WTC11 (cell line): ENCODE data around the gene GNG14.

Source experiments
- ATF3 ChIP-seq: sonication (generic); formaldehyde crosslinking; conservative IDR thresholded peaks from 2 replicates; pipeline ENCODE4 v1.8.1; 2022; ENCODE audit warnings: mild to moderate bottlenecking, missing genetic modification reagents
- CREB1 ChIP-seq: sonication (generic); formaldehyde crosslinking; IDR thresholded peaks from 2 replicates; pipeline ENCODE4 v1.8.0; 2023; ENCODE audit warnings: mild to moderate bottlenecking, missing genetic modification reagents
- CREM ChIP-seq: sonication (generic); formaldehyde crosslinking; IDR thresholded peaks from 2 replicates; pipeline ENCODE4 v1.8.1; 2022; ENCODE audit warnings: mild to moderate bottlenecking, missing genetic modification reagents, moderate library complexity
- CTCF ChIP-seq: fragments of 200-600 bp; IDR thresholded peaks from 2 replicates; pipeline ENCODE4 v1.8.0; 2022; ENCODE audit warnings: antibody characterized with exemption
- ESRRA ChIP-seq: sonication (generic); formaldehyde crosslinking; IDR thresholded peaks from 2 replicates; pipeline ENCODE4 v1.8.1; 2022; ENCODE audit warnings: mild to moderate bottlenecking, missing genetic modification reagents, borderline replicate concordance
- NFYB ChIP-seq: sonication (generic); formaldehyde crosslinking; conservative IDR thresholded peaks from 2 replicates; pipeline ENCODE4 v1.8.0; 2022; ENCODE audit warnings: low read depth, missing genetic modification reagents
- NR2C2 ChIP-seq: sonication (generic); formaldehyde crosslinking; IDR thresholded peaks from 2 replicates; pipeline ENCODE4 v1.8.0; 2022; ENCODE audit warnings: mild to moderate bottlenecking, missing genetic modification reagents
- SP1 ChIP-seq: sonication (generic); formaldehyde crosslinking; conservative IDR thresholded peaks from 2 replicates; pipeline ENCODE4 v1.8.1; 2022; ENCODE audit warnings: missing genetic modification reagents
- TF ChIP-seq, protein P1 (sequence below): sonication (generic); formaldehyde crosslinking; IDR thresholded peaks from 2 replicates; pipeline ENCODE4 v1.8.0; 2022; ENCODE audit warnings: mild to moderate bottlenecking, missing genetic modification reagents

- TF ChIP-seq CREB1 = no peak
- no peak for TF ChIP-seq CTCF
- TF ChIP-seq, protein P1, sequence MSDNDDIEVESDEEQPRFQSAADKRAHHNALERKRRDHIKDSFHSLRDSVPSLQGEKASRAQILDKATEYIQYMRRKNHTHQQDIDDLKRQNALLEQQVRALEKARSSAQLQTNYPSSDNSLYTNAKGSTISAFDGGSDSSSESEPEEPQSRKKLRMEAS = no peak
- no peak for TF ChIP-seq CREM
- no peak for TF ChIP-seq NFYB
- no peak for TF ChIP-seq SP1 (CRISPR knock-in tag)
- TF ChIP-seq ATF3 = no peak
- no peak for TF ChIP-seq NR2C2 (CRISPR knock-in tag)
- TF ChIP-seq ESRRA = no peak
Observed at GRCh38 chr19:12660980-12661379, 26.8 kb upstream of the GNG14 start.
